PC-3 (cell line): ENCODE results near the gene RPS8.

Source experiments
- CTCF ChIP-seq: fragments of 300-600 bp; sonication (generic); conservative IDR thresholded peaks from 2 replicates; pipeline ENCODE4 v1.5.1; 2017; ENCODE audit warnings: antibody characterized with exemption, low read depth, mild to moderate bottlenecking, low read length
- EZH2 ChIP-seq: fragments of 300-600 bp; sonication (generic); IDR thresholded peaks from one replicate; pipeline ENCODE4 v1.6.1; 2017; ENCODE audit warnings: antibody characterized with exemption, mild to moderate bottlenecking, low read length; ENCODE audit not compliant: unreplicated experiment
- EZH2phosphoT487 ChIP-seq: fragments of 300-600 bp; sonication (generic); IDR thresholded peaks from 2 replicates; pipeline ENCODE4 v1.6.1; 2018; ENCODE audit warnings: mild to moderate bottlenecking, antibody characterized with exemption, low read length, borderline replicate concordance

- no peak for TF ChIP-seq CTCF
- TF ChIP-seq EZH2, result no peak
- TF ChIP-seq EZH2phosphoT487, result no peak
Observed at GRCh38 chr1:44777547-44777946, 2.2 kb downstream of the RPS8 start.
